Fibroblast of skin of scalp (primary cell): ENCODE data around the gene LRRC47.
"Not testable (repeated sequence)": the region's sequence is repeated elsewhere in the genome, so short reads cannot be mapped to it uniquely, and the experiment has no call there.

ENCODE experiments used
- DNase-seq: peaks from one replicate; pipeline ENCODE4 v3.0.0-alpha.2; 2013

LRRC47 gene

DNA sequence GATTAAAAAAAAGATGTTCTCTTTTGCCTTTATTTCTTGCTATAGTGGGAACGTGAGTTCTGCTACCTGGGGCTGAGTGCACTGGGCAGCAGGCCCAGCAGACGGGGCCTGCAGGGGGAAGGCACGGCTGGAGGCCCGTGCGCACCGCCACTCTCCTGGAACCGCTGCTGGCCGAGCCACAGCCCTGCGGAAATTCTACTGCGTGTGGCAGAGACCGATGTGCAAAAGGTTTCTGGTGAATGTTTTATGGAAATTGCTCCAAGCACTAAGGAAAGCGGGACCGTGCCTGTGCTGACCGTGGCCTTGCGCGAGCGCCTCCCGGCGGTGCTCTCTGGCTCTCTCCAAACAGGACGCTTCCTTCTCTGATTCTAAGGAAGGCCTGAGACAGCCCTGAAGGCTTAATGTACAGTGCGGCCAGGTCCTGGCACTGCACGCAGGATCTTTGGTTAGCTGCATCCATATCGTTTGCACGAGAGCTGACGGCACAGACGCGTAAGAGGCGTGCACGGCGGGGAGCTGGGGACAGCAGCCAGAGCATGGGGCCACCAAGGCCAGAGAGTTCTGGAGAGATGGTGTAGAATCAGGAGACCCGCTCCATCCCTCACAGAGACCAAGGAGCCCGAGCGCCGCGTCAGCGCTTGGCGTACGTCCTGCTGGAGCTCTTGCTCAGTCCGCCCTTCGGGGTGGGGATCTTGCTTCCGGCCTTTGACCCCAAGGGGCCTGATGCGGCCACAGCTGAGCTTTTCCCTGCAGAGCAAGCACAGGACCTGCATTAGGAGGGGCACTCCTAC lies 18.7 kb upstream of the LRRC47 start:
- no peak for DNase-seq

GRCh38 chr1:3814065-3814464 lies 17.8 kb upstream of the LRRC47 start:
- no peak for DNase-seq

DNA sequence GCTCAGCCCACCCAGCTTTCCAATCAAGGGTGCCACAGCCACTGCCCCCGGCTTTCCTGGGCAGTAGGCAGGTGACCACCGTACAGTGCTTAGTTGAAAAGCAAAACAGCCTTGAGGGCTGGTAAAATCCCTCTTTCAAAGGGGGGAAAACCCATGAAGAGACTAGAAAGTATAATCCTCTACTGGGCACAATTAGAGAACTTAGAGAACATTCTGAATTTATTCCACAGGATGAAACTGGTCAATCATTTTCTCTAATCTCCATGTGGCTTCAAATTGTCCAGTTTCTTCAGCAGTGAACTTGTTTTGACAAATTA lies 15.3 kb upstream of the LRRC47 start:
- DNase-seq: no peak

DNA sequence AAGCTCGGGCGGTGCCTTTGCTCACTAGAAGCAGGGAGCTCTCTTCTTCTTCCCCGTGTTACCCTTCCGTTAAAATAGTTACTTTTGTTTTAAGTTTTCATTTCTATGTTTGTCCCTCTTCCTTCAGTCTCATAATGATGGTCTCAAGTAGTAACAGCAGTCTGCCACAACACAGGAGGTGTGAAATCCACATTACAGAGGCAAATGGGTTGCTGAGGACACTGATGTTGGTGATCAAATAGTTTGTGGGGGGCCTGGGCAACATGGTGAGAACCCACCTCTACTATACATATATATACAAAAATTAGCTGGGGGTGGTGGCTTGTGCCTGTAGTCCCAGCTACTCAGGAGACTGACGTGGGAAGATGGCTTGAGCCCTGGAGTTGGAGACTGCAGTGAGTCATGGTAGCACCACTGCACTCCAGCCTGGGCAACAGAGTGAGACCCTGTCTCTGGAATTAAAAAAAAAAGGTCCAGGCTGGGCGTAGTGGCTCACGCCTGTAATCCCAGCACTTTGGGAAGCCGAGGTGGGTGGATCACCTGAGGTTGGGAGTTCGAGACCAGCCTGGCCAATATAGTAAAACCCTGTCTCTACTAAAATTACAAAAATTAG lies 14.0 kb upstream of the LRRC47 start:
- DNase-seq: not testable (repeated sequence)

DNA sequence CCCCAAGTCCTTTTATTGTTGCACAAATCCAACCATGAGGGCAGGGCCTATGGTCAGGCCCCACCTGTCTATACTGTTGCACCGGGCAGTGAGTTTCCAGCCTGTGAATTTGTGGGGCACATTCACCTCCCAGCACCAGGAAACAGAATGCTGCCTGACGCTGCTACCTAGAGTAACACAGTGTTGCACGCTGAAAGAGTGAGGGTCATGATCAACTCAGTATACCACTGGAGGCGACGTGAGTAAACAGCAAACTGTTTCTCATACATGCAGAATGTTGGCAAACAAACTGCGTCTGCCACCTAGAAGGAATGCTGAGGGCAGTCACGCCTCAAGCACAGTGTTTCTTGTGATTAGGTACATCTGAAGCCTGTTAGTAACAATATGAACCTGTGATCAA lies 13.4 kb upstream of the LRRC47 start:
- no peak for DNase-seq

DNA sequence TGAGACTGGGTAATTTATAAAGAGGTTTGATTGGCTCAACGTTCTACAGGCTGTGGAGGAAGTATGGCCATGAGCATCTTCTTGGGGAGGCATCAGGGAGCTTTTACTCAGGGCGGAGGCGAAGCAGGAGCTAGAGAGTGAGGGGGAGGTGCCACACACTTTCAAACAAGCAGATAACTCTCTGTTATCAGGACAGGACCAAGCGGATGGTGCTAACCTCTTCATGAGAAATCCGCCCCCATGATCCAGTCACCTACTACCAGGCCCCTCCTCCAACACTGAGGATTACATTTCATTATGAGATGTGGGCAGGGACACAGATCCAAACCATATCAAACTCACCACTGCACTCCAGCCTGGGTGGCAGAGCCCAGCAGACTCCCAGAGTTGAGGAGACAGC lies 11.5 kb upstream of the LRRC47 start:
- no peak for DNase-seq

- no peak for DNase-seq
These were observed 8.7 kb upstream of the LRRC47 start for GRCh38 chr1:3805038-3805437.

- not testable (repeated sequence) for DNase-seq
These were observed 8.3 kb upstream of the LRRC47 start for GRCh38 chr1:3804627-3804944.

DNA sequence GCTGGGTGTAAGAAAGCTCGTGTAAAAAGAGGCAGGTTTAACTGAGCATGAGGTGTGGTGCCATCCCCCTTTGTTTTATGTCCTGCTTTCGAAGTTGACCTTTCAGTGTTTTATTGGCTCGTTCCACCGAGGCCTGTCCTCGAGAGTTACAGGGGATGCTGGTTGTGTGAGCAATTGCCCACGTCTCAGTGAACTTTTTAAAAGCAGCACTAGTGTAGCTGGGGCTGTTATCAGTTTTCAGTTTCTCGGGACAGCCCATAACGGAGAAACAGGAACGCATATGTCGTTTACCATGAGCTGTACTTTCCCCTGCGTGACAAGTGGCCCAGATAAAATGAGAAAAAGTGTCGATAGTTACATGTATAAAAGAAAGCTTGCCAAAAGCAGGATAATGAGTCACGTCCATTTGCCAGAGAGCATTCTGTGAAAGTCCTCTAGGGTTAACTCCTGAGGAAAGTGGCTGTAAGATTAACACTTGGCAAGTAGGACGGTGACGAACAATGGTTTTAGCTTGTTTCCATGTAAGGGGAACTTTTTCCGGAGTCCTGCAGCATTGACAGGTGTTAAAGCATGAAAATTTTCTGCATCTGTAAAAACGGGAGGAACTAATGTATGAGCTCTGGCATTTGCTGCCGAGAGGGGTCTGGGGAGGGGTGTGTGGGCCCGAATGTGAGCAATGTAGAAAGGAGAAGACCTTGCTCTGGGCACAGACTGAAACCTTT lies 7.8 kb upstream of the LRRC47 start:
- DNase-seq: no peak

DNA sequence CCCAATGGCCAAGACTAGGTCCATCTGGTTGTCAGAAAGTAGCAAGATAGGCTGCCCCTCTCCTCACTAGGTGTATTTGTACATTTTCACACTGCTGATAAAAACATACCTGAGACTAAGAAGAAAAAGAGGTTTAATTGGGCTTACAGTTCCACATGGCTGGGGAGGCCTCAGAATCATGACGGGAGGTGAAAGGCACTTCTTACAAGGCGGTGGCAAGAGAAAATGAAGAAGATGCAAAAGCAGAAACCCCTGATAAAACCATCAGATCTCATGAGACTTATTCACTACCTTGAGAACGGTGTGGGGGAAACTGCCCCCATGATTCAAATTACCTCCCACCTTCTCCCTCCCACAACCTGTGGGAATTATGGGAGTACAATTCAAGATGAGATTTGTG lies 4.5 kb upstream of the LRRC47 start:
- DNase-seq: not testable (repeated sequence)

DNA sequence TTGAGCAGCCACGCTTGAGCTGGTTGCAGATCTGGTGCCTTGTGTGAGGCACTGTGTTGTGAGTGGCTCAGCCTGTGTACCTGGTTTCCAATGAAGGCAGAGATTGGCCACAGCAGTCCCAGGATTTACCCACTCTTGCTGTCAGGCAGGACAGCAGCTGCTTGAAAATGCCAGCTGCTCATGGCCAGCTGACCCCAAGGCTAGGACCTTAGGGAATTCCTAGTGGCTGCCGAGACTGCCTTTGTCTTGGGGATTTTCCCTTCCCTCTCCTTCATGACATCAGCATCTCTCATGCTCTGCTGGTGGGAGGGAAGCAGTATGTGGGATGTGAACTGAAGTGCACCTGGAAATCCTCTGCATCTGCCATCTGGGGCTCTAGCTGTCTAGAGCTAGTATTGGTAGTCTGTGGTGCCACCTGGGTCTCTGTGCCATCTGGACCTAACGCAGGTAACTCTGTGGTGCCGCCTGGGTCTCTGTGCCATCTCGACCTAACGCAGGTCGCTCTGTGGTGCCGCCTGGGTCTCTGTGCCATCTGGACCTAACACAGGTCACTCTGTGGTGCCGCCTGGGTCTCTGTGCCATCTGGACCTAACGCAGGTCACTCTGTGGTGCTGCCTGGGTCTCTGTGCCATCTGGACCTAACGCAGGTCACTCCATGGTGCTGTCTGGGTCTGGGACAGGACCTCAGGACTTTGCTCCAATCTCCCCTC lies 3.8 kb upstream of the LRRC47 start:
- DNase-seq: no peak

DNA sequence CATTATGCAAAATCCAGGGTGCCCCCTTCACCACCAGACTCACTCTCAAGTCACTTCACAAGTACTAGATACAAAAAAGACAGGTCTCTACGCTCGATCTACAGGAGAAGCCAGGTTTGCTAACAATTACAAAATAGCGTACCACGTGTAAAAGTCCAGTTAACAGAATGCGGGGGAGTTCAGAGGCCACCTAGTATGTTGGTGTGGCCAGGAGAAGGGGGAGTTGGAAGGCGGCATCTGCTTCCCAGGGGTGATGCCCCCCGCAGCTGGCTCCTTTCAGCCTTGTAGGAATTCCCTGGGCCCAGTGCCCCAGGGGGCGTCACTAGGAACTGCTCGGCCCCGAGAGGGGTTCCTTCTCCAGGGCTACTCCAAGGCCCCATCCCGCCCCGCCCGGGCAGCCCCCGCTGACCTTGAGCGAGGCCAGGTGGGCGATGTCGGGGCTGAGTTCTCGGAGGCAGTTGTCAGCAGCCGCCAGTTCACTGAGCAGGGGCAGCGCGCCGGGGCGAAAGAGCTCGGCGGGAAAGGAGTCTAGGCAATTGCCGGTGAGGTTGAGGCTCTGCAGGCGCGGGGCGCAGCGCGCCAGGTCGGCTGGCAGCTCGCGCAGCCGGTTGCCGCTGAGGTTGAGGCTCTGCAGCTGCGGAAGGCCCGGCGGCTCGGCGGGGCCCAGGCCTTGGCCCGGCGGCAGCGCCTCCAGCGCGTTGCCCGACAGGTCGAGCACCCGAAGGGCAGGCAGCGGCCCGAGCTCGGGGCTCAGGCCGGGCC lies 664 bp downstream of the LRRC47 start:
- DNase-seq: no peak

DNA sequence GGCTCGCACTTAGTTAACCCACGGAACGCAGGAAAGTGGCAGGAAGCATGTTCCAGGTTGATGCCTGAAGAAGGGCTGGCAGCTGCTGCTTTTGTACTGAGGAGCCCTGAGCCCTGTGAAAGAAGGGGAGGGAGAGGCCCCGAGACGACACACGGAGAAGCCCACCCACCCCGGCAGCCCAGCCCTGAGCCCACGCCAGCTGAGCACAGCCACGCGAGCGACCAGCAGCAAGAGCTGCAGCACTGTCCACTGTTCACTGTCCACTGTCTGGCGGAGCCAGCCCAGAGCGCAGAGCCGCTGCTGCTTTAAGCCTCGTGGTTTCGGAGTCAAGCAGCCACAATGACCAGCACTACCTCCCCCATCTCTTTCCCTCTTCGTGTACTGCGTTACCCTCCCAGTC lies 5.3 kb downstream of the LRRC47 start:
- no peak for DNase-seq

- DNase-seq: no peak
These were observed 5.8 kb downstream of the LRRC47 start for GRCh38 chr1:3790500-3790923.

- DNase-seq: no peak
These were observed 6.6 kb downstream of the LRRC47 start for GRCh38 chr1:3789421-3790300.

GRCh38 chr1:3788756-3789420 lies 7.4 kb downstream of the LRRC47 start:
- no peak for DNase-seq

DNA sequence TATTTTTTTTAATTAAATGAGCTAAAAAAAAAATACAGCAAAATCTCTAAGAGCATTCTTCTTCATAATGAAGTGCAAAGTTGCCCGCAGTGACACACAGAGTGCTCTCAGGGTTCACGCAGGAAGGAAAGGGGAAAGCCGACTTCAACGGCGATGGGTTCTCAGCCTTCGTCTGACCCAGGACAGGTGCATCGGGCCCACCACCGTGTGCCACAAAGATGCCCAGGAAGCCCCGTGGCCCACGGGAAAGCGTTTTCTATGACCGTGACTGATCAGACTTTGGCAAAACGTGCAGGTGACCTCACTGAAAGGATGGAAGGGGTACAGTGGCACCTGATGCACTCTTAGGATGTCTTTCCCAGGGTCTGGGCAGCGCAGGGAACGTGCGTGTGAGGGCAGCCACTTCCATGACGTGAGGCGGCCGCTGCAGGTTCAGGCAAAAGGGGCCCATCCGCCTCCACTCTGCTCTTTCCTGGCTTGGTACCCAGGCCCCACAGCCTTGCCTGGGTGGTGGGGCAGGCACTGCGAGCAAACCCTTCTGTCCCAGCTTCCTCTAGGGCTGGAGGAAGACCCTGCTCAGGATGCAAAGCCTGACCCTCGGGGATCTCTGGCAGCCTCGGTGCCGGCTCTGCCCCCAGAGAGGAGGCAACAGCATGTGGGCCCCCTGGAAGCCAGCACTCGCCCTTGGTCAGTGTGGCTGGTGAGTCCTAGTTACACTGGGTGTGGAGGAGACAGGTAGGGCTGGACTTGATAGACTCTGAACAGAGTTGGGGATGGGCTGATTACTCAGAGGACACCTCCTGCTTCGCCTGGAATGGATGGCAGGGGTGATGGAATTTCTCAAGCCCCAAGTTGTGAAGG lies 8.3 kb downstream of the LRRC47 start:
- DNase-seq: no peak

DNA sequence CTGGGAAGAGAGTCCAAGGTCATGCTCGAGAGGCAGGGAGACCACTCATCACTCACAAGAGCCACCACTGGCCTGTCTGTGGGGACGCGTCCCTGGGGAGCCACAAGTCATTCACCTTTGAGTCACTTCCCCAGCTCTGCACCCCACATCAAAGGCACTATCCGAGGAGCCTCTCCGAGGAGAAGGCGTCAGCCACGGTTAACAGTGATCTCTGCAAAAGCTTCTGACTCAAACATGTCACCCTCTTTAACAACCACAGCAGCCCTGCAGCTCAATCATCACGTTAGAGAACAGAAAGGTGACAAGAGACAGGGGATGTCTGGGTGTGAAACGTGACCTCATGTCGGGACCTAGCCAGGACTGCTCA lies 9.0 kb downstream of the LRRC47 start:
- DNase-seq: no peak

DNA sequence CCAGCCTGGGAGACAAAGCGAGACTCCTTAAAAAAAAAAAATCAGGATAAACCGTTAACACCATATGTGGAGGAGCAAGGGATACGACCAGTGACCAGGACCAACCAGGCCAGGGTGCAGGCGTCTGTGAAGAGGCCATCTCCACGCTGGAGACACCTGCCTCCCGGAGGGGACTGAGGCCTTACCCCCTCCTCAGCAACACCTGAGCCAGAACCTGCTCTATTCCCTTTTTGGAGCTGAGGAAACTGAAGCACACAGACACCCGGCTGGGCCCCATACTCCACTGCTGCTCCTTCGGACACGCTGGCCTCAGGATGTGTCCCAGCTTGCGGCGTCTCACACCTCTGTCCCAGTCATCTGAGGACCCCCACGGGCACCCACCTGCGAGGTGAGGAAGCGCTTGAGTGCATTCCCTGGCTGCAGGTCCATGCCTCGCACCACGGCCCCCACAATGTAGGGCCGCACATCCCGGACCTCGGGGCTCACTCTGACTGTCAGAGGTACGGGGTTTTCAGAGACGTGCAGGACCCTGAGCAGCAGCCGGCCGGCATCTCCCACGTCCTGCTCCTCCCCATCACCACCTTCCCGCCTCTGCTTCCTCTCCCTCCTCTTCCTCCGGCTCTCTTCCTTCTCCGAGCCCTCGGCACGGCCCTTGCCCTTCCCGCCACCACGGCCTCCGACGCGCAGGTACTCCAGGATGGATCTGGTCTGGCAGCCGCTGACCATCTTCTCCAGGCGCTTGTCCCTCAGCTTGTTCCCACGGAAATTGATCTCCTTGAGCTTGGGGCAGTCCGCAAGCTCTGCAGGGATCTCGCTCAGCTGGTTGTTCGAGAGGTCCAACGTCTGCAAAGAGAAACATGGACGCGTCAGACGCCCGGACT lies 9.6 kb downstream of the LRRC47 start:
- DNase-seq: no peak
